GM19455 (cell line): Measurements from ENCODE around the gene SHROOM3.

Experiments
- ATAC-seq: cut with Tn5 transposase; IDR thresholded peaks from one replicate; pipeline ENCODE4 v1.9.1; 2021; ENCODE audit not compliant: unreplicated experiment

The SHROOM3 gene

DNA sequence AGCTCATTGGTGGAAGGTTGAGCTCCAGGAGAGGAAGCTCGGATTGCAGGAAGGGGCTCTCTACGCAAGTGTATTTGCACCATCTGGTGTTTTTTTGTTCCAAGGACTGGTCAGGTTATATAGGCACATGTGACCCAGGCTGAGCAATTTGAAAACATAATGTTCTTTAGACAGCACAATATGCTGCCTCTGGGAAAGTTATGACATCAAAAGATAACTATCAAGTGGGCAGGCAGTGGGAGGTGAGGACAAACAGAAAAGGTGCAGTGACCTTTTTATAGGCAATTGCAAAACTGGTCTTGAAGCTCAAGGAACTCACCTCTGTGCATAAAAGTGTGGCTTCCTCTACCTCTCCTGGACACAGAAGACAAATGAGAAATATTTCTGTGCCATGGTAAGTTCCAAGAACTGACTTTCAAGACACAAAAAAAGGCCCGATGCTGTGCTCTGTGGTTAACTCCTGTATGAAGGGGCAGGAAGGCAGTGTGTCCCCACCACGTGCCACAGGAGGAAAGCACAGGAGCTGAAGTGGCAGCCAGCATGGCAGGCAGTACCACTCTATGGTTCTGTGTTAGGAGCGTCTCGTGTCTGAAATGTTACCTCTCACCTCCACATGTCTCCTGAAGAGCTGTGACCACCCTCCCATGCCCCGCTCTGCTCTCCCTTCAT is 128.6 kb downstream of the SHROOM3 start:
- no peak for ATAC-seq

DNA sequence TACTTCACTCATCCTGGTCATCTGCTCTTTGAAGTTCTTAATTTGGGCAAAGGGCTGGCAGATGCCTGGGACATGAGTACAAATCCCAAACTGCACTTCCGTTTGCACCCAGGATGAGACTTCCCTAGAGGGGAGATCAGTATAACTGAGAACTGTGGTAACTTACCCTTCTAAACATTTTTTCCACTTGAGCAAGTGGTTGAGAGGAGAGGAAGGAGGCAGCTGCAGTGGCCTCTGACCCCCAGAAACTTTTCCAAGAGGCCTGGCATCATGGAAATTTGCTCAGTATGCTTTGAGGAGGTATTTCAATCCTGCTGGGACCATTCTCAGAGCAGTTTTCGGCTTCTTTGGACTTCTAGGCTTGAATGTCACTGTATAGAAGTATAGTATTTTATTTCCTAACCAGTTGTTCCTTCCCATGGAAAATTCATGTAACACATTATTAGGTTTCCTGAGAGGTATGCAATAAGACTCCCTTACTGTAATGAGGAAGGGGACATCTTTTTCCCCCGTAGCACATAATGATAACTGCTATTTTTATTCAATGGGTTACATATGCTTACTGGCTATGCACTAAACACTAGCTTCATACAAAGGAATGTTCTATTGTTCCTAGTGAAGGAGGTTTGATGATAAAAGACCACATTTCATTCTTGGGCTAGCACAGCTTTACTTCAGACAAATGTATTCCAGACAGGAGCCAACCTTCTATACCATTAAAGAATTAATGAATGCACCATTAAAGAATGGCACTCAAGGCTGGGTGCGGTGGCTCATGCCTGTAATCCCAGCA is 129.3 kb downstream of the SHROOM3 start:
- no peak for ATAC-seq

DNA sequence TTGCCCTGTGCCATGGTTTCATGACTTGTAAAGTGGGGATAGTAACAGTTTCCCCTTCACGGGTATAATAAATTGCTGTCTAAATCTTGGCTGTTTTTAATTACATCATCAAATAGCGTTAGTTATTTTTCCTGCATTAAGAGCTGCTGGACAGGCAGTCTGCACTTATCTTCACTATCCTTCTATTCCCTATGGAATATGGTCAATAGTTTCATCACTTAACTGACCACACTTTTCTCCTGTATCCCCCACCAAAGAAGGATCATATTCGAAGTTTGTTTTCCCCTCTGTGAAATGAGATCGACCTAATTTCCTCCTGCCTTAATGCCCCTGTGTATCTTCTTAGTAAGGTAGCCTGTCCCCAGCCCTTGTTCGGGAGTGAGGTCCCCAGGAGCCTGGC is 133.2 kb downstream of the SHROOM3 start:
- no peak for ATAC-seq

DNA sequence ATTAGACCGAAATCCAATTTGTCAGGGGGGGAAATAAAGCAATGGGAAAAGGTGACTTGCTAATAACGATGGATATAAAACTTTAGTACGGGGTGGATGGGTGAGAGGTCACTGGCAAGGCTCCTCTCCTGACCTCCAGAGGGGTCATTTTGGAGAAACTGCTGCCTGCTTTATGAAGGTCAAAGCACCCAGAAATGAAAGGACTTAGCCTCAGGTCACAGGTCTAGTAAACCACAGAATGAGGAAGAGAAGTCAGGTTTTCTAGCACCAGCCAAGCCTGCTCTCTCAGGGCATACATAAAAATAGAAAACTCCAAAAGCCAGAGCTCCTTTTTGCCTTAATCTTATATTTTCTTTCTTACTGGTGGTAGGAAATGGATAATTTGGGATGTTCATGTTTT is 134.2 kb downstream of the SHROOM3 start:
- ATAC-seq = no peak

DNA sequence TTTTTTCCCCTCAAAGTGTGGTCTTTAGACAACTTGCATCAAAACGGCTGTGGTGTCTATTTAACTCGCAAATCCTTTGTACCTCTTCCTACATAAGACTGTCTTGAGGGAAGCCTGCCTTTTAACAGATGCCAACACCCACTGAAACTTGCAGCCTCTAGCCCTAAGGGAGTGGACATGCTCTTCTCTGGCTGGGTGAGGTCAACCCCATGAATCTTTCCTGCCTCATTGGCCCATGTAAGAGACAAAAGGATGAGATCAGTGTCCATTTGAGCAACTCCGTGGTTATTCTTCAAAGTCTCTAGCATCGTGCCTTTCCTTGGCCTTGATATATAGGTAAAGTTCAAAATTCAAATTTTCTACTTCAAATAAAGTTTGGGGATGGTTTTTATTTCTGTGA is 134.7 kb downstream of the SHROOM3 start:
- no peak for ATAC-seq

DNA sequence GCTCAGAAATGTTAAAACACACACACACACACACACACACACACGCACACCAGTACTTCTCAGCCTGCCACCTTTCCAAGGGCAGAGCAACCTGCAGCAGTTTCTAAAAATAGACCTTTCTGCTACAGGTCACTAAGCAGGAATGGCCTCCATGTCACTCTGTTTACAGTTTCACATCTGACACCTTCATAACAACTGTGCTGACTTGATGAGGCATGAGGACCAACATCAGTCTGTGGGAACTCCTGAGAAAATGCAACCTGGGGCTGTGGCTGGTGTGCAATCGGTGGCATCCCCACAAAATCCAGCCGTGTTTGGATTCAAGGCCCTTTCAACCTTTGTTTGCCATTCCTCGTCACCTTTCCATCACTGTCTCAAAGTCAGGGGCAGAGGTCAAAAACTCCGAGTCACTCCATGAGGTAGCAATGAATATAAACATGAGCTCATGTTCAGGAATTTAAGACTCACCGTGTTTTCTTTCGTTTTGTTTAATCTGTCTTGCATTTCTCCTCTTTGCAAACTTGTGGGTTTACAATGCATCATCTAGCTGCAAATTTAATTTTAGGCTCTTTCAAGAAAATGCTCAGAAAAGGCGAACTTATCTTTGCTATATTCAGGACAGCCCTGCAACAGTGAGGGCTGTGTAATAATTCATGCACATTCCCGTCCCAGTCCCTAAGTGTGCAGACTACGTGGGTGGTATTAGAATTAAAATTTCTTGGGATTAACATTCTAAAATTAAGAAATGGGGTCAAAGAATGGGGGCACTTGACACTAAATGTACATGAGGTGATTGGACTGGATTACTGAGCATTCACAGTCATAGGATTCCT is 135.3 kb downstream of the SHROOM3 start:
- no peak for ATAC-seq

DNA sequence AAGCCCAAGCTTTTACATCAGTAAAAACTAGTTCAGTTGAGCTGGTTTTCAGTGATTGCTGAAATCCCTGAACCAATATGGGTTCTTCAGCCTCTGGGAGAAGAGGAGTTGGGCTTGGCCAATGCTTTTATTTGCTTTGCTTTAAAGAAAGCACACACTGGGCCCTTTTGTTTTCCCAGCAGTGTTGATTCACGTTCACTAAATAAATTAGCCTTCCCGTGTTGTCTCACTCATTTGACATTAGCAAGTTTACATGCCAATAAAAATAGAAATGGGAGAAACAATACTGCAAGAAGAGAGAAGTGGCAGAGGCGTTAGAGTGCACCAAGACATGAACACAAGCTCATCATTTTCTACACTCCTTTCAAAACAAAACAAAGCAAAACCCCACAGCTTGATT is 136.2 kb downstream of the SHROOM3 start:
- no peak for ATAC-seq

DNA sequence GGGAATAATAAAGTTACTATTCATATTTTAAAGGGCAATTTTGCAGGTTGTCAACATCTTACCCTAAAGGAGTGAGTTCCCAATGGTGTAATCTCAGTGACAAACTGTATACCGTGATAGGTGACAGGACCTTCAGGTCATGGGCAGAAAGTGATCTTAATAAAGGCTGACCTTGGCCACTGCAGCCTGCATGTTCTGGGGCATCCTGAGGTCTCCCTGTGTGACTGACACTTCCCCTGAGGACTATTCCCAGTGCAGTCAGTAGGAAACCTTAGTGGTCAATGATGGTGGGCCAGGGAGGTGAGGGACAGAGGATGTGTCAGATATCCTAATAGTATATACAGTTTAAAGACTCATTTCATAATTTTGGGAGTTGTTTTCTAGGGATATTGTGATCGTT is 137.2 kb downstream of the SHROOM3 start:
- ATAC-seq = no peak

DNA sequence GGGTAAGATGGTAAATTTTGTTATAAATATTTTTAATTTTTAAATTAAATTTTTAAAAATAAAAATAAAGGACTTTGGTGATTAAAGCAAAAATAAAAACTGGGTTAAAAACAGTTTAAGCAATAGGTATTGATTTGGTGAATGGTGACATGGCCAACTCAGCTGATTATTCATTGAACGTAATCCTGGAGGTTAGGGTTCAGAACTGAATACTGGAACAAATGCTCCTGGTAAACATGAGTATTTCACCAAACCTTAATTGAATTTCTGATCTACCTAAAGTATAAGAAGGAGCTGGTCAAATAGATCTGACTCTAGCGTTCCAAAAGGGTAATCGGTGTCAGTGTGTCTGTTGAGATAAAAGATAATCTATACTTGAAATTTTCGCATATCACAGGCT is 141.8 kb downstream of the SHROOM3 start:
- ATAC-seq = no peak

DNA sequence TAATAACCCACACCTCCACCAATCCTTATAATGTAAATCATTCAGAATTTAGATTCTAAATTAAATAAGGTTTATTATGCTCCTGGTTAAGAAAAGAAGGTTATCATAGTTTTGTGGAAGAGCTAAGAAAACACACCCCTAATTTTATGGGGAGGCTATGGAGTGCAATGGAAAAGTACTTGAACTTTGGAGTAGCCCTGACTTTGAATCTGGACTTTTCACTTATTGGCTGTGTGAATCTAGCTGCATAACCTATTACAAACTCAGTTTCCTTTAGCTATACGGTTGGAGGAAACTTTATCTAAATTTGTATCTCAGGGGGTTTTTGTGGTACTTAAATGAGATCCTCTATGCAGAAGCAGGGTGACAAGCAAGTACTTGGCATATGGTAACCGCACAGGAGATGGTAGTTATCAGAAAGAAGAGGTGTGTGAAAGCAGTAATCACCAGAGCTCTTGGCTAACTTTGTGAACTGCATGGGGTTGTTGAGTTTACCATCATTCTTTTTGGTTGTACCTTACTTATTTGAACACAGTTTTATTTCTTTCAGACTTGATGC is 143.1 kb downstream of the SHROOM3 start:
- no peak for ATAC-seq

DNA sequence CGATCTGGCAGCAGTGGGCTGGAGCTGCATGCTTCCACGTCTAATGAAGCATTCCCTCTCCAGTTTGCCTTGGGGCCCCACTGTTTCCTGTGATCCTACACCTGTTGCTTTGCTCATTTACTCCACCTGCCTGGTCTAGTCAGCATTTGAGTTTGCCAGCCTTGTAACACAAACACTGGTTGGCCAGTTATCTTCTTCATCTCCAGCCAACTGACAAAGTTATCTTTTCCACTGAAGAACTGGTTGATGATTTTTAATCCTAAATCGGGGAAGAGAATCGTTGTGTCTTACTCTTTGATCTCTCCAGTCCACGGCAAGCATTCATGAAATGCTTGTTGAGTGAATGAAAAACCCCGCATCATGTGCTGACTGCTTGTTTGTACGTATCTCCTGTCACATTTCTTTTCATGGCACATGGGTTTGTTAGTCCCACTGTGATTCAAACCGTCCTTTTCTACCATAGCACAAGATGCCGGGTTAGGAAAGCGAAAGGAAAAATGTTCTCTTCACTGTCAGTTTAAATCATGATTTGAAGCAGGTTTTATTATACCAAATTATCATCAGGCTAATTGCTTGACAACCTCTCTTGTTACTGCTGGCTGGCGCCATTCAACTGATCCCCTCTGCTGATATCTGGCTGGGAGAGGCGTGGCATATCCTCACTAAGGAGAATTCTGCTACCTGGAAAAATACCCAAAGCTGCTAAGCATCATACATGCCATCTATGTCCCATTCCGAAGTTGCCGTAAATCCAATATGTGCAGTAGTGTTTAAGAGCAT is 144.8 kb downstream of the SHROOM3 start:
- ATAC-seq = no peak

DNA sequence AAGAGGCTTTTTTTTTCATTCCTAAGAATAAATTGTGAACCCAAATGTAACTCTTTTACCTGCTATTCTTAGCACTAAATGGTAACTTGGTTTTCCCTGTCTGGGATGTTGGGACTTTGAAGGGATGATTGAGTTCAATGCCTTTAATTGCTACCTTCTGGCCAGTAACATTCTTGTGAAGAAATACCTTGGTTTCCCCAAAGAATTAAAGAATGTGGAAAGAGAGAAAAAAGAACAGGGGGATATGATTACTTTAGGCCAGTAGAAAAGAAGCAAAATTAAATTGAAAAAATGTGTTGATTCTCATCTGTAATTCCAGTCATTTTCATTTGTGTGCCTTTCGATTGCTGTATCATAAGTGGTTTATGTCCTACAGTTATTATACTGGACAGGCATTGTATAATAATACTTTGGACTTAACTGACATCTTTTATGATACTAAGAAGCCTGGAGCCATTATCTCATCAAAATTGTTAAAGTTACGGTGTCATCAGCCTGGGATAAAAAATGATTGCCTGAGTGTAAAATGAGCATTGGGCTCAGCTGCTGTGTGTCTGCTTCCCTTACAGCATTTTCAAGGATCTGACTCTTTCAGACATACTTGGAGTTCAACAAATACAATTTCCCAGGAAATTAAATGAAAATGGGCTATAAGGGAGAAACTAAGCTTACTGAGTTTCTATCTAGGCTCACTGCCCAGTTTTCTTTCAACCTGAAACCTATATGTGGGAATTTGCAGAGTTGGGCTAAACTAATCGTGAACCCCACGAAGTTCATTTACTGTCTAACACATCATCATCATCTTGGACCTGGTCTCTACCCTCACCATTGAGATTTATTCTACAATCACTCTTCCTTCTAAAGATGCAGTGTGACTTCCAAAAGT is 146.3 kb downstream of the SHROOM3 start:
- ATAC-seq = no peak

DNA sequence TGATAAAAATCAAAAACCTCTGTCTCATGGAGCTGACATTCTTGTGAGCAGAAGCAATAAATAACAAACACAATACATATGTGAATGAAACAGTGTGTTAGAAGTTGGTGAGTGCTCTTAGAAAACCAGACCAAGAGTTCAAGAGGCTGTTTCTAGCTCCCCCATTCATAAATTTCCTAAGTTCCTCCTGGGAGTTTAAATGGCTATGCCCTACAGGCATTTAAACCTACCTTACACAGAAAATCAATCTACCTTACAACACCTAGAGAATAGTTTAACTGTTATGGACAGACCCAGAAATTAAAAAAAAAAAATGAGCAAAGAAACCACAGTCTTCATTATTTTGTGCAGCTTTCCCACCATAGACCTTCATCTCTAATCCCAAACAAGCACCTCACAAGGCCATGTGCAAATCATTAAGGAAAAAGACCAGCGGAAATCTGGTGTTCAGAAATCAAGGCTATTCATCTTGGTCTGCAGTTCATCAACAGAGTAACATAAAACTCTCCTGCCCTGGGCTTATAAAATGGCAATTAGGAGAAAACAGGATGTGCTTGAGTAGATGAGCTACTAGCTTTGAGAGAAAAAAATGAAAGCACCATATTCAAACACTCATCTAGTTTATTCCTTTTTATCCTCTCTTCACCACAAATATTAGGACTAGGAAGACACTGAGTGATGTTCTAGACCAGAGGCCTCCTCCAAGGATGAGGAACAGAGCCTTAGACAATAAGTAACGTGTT is 147.2 kb downstream of the SHROOM3 start:
- no peak for ATAC-seq

DNA sequence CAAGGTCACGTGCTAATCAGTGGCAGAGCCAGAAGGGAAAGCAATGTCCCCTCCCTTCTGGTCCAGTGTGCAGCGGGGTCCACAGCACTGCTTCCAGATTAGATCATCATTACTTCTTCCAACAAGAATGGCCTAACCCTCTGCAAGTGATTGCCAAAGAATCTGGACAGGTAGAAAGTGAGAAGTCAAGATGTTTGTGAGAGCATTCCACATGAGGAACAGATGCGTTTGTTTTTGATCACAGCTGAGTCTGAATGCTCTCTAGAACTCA is 147.7 kb downstream of the SHROOM3 start:
- no peak for ATAC-seq

DNA sequence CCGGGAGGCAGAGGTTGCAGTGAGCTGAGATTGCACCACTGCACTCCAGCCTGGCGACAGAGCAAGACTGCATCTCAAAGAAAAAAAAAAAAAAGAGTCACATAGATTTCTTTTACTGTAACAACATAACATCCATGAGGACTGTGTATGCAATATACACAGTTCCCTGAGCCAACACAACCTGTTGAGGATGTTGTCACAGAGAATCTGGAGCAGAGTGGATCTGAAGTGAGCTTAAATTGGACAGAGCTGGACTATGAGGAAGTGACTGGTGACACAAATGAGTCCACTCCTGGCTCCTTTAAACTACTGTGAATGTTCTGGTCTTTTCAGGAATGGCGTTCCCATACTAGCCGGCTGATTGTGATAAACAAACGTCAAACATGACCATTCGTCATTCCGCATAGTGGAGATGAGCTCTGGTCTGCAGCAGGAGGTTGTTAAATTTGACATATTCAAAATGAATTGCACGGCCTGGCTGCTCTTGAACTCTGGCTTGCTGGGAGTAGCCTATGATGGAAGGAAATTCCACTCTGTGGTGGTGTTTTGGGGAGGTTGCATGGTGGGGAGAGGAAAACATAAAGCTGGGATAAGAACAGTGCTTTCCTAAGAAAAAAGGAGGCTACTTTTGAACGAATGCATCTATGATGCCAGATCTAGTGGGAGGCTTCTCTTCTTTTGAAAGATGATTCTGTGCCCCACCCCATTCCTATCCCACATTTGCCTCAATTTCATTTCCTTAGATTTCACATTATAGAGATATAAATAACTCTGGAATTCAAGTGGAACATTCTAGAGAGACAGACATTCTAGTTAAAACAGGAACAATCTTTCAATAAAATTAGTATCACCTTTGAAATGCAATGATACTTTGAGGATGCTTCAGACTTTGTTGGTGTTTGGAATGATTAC is 149.5 kb downstream of the SHROOM3 start:
- no peak for ATAC-seq

DNA sequence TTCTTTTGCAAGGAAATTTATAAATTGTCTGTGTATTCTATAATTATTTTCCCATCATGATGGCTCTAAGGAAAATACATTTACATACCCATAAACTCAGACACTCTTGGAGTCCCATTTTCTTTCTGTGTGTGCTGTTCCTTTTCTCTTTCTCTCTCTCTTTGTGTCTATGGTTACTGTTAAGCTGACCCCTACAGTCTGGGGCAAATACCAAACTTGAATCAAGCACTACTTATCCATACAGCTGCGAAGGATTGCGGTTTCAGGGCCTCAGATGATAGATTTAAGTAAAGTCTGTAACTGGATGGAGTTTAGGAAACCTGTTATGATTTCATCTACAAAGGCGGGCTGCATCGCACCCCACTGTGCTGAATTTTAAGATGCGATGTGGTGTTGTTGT is 150.2 kb downstream of the SHROOM3 start:
- no peak for ATAC-seq

DNA sequence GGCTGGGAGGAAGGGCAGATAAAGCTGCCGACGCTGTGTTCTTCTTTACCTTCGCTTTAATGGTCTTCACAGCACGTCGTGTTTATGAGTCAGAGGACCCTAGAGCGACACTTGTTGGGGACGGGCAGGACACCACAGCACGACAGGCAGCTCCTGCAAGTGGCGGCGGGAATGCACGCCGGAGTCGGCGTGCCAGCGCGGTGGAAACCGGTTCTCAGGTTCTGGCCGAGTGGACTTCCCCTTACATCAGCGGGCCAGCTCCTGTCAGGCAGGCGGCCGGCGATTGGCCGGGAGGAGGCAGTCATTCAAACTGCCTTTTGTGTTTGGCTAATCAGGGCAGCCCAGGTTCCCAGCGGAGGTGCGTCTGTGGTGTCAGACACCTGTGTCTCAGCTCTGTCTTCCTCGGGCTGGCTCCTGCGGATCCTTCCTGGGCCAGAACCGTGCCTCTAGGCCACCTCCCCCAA is 150.9 kb downstream of the SHROOM3 start:
- no peak for ATAC-seq

DNA sequence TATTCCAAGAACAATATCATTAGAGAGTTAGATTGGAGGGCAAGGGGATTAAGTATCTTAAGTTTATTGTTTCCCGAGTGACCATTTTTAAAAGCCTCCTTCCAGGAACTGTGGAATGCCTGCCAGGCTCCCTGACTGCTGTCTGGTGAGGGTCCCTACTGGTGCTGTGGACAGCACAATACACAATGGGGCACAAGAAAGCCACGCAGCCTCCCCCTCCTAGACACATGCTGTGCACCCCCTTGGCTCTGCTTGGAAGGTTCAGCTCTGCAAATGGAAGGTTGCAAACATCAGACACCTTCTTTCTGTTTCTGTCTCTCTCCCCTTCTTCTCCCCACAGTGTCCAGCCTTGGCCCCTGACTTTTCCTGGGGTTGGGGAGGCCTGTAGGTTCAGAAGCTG is 153.2 kb downstream of the SHROOM3 start:
- ATAC-seq = no peak
